ENCODE results near the gene LNX1. TPM values are rescaled to one million over a fixed set of nuclear protein-coding genes. Genes with fewer than 3 reads are reported as not detected.

The LNX1 gene
- total and polyA plus RNA-seq, 9 of the 15 experiments (the other 6 are each of a cell fraction or from before 2014, with no cell fraction given): 0.40 to 3.6 (median 2.2) TPM

GRCh38 chr4:53424280-53424679 lies 167.0 kb downstream of the LNX1 start (continued):
- TF ChIP-seq, protein P1, sequence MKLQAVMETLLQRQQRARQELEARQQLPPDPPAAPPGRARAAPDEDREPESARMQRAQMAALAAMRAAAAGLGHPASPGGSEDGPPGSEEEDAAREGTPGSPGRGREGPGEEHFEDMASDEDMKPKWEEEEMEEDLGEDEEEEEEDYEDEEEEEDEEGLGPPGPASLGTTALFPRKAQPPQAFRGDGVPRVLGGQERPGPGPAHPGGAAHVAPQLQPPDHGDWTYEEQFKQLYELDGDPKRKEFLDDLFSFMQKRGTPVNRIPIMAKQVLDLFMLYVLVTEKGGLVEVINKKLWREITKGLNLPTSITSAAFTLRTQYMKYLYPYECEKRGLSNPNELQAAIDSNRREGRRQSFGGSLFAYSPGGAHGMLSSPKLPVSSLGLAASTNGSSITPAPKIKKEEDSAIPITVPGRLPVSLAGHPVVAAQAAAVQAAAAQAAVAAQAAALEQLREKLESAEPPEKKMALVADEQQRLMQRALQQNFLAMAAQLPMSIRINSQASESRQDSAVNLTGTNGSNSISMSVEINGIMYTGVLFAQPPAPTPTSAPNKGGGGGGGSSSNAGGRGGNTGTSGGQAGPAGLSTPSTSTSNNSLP (IDR thresholded peaks at IDR 0.05; ENCODE audit: borderline replicate concordance, low read depth, low read length): no peak
- TF ChIP-seq MED1 (CRISPR knock-in tag; IDR thresholded peaks at IDR 0.05; ENCODE audit: borderline replicate concordance) (no peak), TSC22D4 (tag; IDR thresholded peaks at IDR 0.05) (no peak)

GRCh38 chr4:53422367-53422766 lies 168.9 kb downstream of the LNX1 start:
- 100% methylated on average over 1 of the region's 1 CpG for WGBS (ENCODE audit: insufficient coverage, low coverage, missing lambda C conversion rate)
- Histone ChIP-seq H3K9me1 (ENCODE audit: control insufficient read depth, insufficient read depth, low read length) (no peaks in the 10 kb centered on the region), H3K9ac (ENCODE audit: insufficient read depth in 1 of 2, low read depth in 2 of 2, low read length in 2 of 2) (no peak overlapping the region), H3K9me3 (replicated peaks; ENCODE audit: control insufficient read depth, insufficient read depth, low read depth, low read length) (no peaks in the 10 kb centered on the region), H3K4me2 (ENCODE audit: insufficient read depth, low read length) (no peak overlapping the region), H3K79me2 (ENCODE audit: control insufficient read depth, insufficient read depth, low read length) (no peaks in the 10 kb centered on the region; the same call in 2 of the 3 replicates), H3K4me3 (no peak overlapping the region), H3K4me1 (replicated peaks in 1 of 2; ENCODE audit: control insufficient read depth in 2 of 2, insufficient read depth in 2 of 2, low read length in 2 of 2) (no peaks in the 10 kb centered on the region), H3K27ac (ENCODE audit: extremely low read depth, low read depth, low read length) (no peak overlapping the region), H3K27me3 (ENCODE audit: control insufficient read depth in 2 of 2, insufficient read depth in 2 of 2, low read length in 2 of 2) (no peaks in the 10 kb centered on the region), H4K20me1 (replicated peaks; ENCODE audit: control insufficient read depth, insufficient read depth, low read length) (no peaks in the 10 kb centered on the region), H2AFZ (ENCODE audit: low read depth, low read length) (no peak overlapping the region), H3K36me3 (ENCODE audit: control insufficient read depth, insufficient read depth, low read length) (peaks cover 24% of the 10 kb centered on the region; the same call in 2 of the 3 replicates)
- in situ Hi-C loops (cut with MboI) (no loop called here), intact Hi-C loops (cut with micrococcal nuclease) (no loop called here)
- DNase-seq (ENCODE audit: extremely low read depth in 1 of 4, low spot score in 3 of 4) (no peak), ATAC-seq (no peak), FAIRE-seq (no peak)
- CTCF ChIA-PET (ENCODE audit: low intra/inter-chr PET ratio): no interaction called here
- POLR2A ChIA-PET: no interaction called here
- no TSS peak for BruUV-seq (replicated peaks)
- TF ChIP-seq ZKSCAN1 (IDR thresholded peaks at IDR 0.05; ENCODE audit: low read depth, low read length) (peak; percentile 93), ZNF212 (CRISPR knock-in tag; IDR thresholded peaks at IDR 0.05) (no peak)
- TF ChIP-seq, protein P2, sequence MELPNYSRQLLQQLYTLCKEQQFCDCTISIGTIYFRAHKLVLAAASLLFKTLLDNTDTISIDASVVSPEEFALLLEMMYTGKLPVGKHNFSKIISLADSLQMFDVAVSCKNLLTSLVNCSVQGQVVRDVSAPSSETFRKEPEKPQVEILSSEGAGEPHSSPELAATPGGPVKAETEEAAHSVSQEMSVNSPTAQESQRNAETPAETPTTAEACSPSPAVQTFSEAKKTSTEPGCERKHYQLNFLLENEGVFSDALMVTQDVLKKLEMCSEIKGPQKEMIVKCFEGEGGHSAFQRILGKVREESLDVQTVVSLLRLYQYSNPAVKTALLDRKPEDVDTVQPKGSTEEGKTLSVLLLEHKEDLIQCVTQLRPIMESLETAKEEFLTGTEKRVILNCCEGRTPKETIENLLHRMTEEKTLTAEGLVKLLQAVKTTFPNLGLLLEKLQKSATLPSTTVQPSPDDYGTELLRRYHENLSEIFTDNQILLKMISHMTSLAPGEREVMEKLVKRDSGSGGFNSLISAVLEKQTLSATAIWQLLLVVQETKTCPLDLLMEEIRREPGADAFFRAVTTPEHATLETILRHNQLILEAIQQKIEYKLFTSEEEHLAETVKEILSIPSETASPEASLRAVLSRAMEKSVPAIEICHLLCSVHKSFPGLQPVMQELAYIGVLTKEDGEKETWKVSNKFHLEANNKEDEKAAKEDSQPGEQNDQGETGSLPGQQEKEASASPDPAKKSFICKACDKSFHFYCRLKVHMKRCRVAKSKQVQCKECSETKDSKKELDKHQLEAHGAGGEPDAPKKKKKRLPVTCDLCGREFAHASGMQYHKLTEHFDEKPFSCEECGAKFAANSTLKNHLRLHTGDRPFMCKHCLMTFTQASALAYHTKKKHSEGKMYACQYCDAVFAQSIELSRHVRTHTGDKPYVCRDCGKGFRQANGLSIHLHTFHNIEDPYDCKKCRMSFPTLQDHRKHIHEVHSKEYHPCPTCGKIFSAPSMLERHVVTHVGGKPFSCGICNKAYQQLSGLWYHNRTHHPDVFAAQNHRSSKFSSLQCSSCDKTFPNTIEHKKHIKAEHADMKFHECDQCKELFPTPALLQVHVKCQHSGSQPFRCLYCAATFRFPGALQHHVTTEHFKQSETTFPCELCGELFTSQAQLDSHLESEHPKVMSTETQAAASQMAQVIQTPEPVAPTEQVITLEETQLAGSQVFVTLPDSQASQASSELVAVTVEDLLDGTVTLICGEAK (IDR thresholded peaks at IDR 0.05): peak; percentile 63
- TF ChIP-seq, protein P2 (CRISPR knock-in tag; IDR thresholded peaks at IDR 0.05): no peak
- TF ChIP-seq, protein P3, sequence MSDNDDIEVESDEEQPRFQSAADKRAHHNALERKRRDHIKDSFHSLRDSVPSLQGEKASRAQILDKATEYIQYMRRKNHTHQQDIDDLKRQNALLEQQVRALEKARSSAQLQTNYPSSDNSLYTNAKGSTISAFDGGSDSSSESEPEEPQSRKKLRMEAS (CRISPR knock-in tag; IDR thresholded peaks at IDR 0.05): no peak
